Sigmoid colon (tissue), 4 donors: ENCODE measurements around the gene LTBP1.
A peak's percentile ranks its signal among the peaks of the same experiment; 100 is the strongest.

Experiments
- EP300 ChIP-seq, 4 donors: sonication (generic); formaldehyde crosslinking; IDR thresholded peaks; one replicate each; pipeline ENCODE4 v1.6.1; 2017; ENCODE audit warnings: antibody characterized with exemption in 4 of 4
- POLR2A ChIP-seq, 2 donors: fragments of 450-650 bp; IDR thresholded peaks; one replicate each; pipeline ENCODE4 v1.6.1; 2016; ENCODE audit warnings: antibody characterized with exemption in 2 of 2, mild to moderate bottlenecking in 2 of 2, moderate library complexity in 2 of 2
- POLR2AphosphoS5 ChIP-seq, 4 donors: sonication (generic); formaldehyde crosslinking; IDR thresholded peaks; one replicate each; pipeline ENCODE4 v1.6.1; 2017; ENCODE audit warnings: antibody characterized with exemption in 4 of 4
- TF ChIP-seq, protein P1 (sequence below), 4 experiments: fragments of 450-650 bp in 3 of 4; fragments of 200-600 bp in 1 of 4; IDR thresholded peaks; one replicate each; pipeline ENCODE4 v1.5.1; 2016 to 2019; ENCODE audit warnings: antibody characterized with exemption in 4 of 4, mild to moderate bottlenecking in 3 of 4, moderate library complexity in 2 of 4

- TF ChIP-seq, protein P1, sequence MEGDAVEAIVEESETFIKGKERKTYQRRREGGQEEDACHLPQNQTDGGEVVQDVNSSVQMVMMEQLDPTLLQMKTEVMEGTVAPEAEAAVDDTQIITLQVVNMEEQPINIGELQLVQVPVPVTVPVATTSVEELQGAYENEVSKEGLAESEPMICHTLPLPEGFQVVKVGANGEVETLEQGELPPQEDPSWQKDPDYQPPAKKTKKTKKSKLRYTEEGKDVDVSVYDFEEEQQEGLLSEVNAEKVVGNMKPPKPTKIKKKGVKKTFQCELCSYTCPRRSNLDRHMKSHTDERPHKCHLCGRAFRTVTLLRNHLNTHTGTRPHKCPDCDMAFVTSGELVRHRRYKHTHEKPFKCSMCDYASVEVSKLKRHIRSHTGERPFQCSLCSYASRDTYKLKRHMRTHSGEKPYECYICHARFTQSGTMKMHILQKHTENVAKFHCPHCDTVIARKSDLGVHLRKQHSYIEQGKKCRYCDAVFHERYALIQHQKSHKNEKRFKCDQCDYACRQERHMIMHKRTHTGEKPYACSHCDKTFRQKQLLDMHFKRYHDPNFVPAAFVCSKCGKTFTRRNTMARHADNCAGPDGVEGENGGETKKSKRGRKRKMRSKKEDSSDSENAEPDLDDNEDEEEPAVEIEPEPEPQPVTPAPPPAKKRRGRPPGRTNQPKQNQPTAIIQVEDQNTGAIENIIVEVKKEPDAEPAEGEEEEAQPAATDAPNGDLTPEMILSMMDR (IDR thresholded peaks at IDR 0.05) = peak in 3 of 4 experiments; percentile 19 to 55 (median 28)
- TF ChIP-seq EP300 (IDR thresholded peaks at IDR 0.05) (no peak), POLR2A (IDR thresholded peaks at IDR 0.05) (no peak), POLR2AphosphoS5 (IDR thresholded peaks at IDR 0.05) (no peak)
Measured at GRCh38 chr2:33395655-33396249, 449.0 kb downstream of the LTBP1 start.
